ENCODE results near the gene COQ2. TPM values are rescaled to one million over a fixed set of nuclear protein-coding genes. Genes with fewer than 3 reads are reported as not detected.

Gene COQ2
- total and polyA plus RNA-seq, 2 donors (not counting 1 experiment from before 2014, with no cell fraction given), result 16.7 to 26.4 TPM

DNA sequence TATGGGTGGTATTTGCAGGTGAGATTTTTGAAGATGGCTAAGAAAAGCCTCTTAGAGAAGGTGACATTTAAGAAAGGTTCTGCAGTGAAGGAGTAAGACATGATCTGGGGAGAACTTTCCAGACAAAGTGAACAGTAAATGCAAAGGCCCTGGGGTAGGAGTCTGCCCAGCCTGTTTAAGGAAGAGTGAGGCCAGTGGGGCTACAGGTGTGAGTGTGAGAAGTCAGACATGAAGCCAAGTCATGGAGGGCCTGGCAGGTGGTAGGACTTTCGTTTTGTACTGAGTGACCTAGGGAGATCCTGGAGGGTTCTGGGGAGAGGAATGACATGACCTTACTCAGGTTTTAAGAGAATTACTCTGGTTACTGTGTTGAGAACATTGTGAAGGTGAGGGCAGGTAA is 21.5 kb downstream of the COQ2 start:
- H3K27ac ChIP-seq (ENCODE audit: insufficient read depth, low read length), result no peak overlapping the region
- DNase-seq (ENCODE audit: low read depth in 2 of 2), result no peak
- peaks cover 2% of the 10 kb centered on the region for H3K36me3 ChIP-seq (ENCODE audit: control insufficient read depth, insufficient read depth, low read length)
- H3K9me3 ChIP-seq (ENCODE audit: control insufficient read depth, insufficient read depth, low read depth, low read length), result no peaks in the 10 kb centered on the region
- H3K27me3 ChIP-seq (ENCODE audit: control insufficient read depth, insufficient read depth, low read length), result no peaks in the 10 kb centered on the region
- no peak overlapping the region for H3K4me2 ChIP-seq (ENCODE audit: extremely low read depth, insufficient read depth, low read length)
- no peaks in the 10 kb centered on the region for H3K79me2 ChIP-seq (ENCODE audit: control insufficient read depth, insufficient read depth, low read length)
- H4K20me1 ChIP-seq (ENCODE audit: control insufficient read depth, extremely low read depth, insufficient read depth, low read length), result no peaks in the 10 kb centered on the region
- H2AFZ ChIP-seq (ENCODE audit: low read length), result no peak overlapping the region
- H3K4me1 ChIP-seq (ENCODE audit: control insufficient read depth, extremely low read depth, insufficient read depth, low read length), result peaks cover 12% of the 10 kb centered on the region
- no peak overlapping the region for H3K9ac ChIP-seq (ENCODE audit: insufficient read depth, low read length)
- no peak for TF ChIP-seq EZH2 (IDR thresholded peaks at IDR 0.05; ENCODE audit: low read length, missing control alignments)
- TF ChIP-seq, protein P1, sequence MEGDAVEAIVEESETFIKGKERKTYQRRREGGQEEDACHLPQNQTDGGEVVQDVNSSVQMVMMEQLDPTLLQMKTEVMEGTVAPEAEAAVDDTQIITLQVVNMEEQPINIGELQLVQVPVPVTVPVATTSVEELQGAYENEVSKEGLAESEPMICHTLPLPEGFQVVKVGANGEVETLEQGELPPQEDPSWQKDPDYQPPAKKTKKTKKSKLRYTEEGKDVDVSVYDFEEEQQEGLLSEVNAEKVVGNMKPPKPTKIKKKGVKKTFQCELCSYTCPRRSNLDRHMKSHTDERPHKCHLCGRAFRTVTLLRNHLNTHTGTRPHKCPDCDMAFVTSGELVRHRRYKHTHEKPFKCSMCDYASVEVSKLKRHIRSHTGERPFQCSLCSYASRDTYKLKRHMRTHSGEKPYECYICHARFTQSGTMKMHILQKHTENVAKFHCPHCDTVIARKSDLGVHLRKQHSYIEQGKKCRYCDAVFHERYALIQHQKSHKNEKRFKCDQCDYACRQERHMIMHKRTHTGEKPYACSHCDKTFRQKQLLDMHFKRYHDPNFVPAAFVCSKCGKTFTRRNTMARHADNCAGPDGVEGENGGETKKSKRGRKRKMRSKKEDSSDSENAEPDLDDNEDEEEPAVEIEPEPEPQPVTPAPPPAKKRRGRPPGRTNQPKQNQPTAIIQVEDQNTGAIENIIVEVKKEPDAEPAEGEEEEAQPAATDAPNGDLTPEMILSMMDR (conservative IDR thresholded peaks at IDR 0.05 in 1 of 2, IDR thresholded peaks at IDR 0.05 in 1 of 2; ENCODE audit: low read depth in 1 of 2, low read length in 2 of 2), result no peak
- no peak overlapping the region for H3K4me3 ChIP-seq (replicated peaks in 1 of 4; ENCODE audit: control extremely low read depth in 1 of 4, insufficient read depth in 1 of 4, low read depth in 3 of 4, low read length in 4 of 4)

DNA sequence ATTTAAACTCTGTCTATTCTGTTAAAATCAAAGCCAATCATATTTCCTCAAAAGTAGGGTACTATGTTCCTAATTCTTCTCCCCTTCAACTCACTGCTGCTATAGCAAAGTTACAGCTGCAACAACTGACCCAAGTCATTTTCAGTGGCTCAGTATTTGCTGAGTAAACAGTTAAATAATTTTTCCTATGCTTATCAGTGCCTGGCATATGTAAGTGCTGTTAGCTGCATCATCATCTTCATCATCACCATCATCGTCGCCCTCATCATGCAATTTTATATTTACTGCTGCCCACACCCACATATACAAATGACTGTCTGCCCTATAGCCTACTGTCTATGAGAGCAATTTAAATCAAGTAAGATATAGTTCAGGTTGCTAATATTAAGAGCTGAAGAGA is 21.9 kb downstream of the COQ2 start:
- Histone ChIP-seq H3K4me1 (ENCODE audit: control insufficient read depth, extremely low read depth, insufficient read depth, low read length) (peaks cover 16% of the 10 kb centered on the region), H3K79me2 (ENCODE audit: control insufficient read depth, insufficient read depth, low read length) (no peaks in the 10 kb centered on the region), H2AFZ (ENCODE audit: low read length) (no peak overlapping the region), H3K9me3 (ENCODE audit: control insufficient read depth, insufficient read depth, low read depth, low read length) (no peaks in the 10 kb centered on the region), H3K27ac (ENCODE audit: insufficient read depth, low read length) (no peak overlapping the region), H3K27me3 (ENCODE audit: control insufficient read depth, insufficient read depth, low read length) (no peaks in the 10 kb centered on the region), H3K4me2 (ENCODE audit: extremely low read depth, insufficient read depth, low read length) (no peak overlapping the region), H3K36me3 (ENCODE audit: control insufficient read depth, insufficient read depth, low read length) (peaks cover 2% of the 10 kb centered on the region), H3K9ac (ENCODE audit: insufficient read depth, low read length) (no peak overlapping the region), H3K4me3 (replicated peaks in 1 of 4; ENCODE audit: control extremely low read depth in 1 of 4, insufficient read depth in 1 of 4, low read depth in 3 of 4, low read length in 4 of 4) (no peak overlapping the region), H4K20me1 (ENCODE audit: control insufficient read depth, extremely low read depth, insufficient read depth, low read length) (no peaks in the 10 kb centered on the region)
- no peak for TF ChIP-seq EZH2 (IDR thresholded peaks at IDR 0.05; ENCODE audit: low read length, missing control alignments)
- TF ChIP-seq, protein P1 (conservative IDR thresholded peaks at IDR 0.05 in 1 of 2, IDR thresholded peaks at IDR 0.05 in 1 of 2; ENCODE audit: low read depth in 1 of 2, low read length in 2 of 2), result no peak
- DNase-seq (ENCODE audit: low read depth in 2 of 2), result no peak

DNA sequence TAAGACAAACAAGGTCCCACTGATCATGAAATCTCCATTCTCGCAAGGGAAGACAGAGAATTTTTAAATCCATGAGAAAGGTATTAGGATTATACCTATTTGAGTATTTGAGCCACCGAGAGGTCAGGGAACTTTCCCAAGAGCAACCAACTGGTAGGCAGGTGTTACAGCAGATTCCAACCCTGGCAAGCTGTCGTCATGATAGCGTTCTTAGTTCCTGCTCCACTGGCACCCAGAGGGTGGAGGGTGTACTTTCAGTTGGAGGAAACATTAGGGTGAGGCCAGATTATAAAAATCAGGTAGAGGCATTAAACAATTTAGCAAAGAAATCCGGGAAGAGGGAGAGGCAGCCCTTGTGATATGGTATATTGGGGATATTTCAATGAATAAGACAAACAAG is 23.3 kb downstream of the COQ2 start:
- H3K4me1 ChIP-seq (ENCODE audit: control insufficient read depth, extremely low read depth, insufficient read depth, low read length), result peaks cover 22% of the 10 kb centered on the region
- TF ChIP-seq, protein P1 (conservative IDR thresholded peaks at IDR 0.05 in 1 of 2, IDR thresholded peaks at IDR 0.05 in 1 of 2; ENCODE audit: low read depth in 1 of 2, low read length in 2 of 2), result no peak
- no peak for TF ChIP-seq EZH2 (IDR thresholded peaks at IDR 0.05; ENCODE audit: low read length, missing control alignments)
- no peak overlapping the region for H3K4me3 ChIP-seq (replicated peaks in 1 of 4; ENCODE audit: control extremely low read depth in 1 of 4, insufficient read depth in 1 of 4, low read depth in 3 of 4, low read length in 4 of 4)
- no peak overlapping the region for H3K27ac ChIP-seq (ENCODE audit: insufficient read depth, low read length)
- no peak overlapping the region for H3K4me2 ChIP-seq (ENCODE audit: extremely low read depth, insufficient read depth, low read length)
- no peak overlapping the region for H3K9ac ChIP-seq (ENCODE audit: insufficient read depth, low read length)
- no peaks in the 10 kb centered on the region for H3K79me2 ChIP-seq (ENCODE audit: control insufficient read depth, insufficient read depth, low read length)
- no peaks in the 10 kb centered on the region for H4K20me1 ChIP-seq (ENCODE audit: control insufficient read depth, extremely low read depth, insufficient read depth, low read length)
- no peak overlapping the region for H2AFZ ChIP-seq (ENCODE audit: low read length)
- no peaks in the 10 kb centered on the region for H3K27me3 ChIP-seq (ENCODE audit: control insufficient read depth, insufficient read depth, low read length)
- H3K36me3 ChIP-seq (ENCODE audit: control insufficient read depth, insufficient read depth, low read length), result peaks cover 2% of the 10 kb centered on the region
- no peaks in the 10 kb centered on the region for H3K9me3 ChIP-seq (ENCODE audit: control insufficient read depth, insufficient read depth, low read depth, low read length)
- DNase-seq (ENCODE audit: low read depth in 2 of 2), result no peak
